ELF-1 (cell line): ENCODE results near the gene STK17B.

ENCODE experiments used
- DNase-seq: peaks from one replicate; pipeline ENCODE4 v3.0.0-alpha.2; 2016; ENCODE audit warnings: low read depth, low spot score

Gene STK17B

DNA sequence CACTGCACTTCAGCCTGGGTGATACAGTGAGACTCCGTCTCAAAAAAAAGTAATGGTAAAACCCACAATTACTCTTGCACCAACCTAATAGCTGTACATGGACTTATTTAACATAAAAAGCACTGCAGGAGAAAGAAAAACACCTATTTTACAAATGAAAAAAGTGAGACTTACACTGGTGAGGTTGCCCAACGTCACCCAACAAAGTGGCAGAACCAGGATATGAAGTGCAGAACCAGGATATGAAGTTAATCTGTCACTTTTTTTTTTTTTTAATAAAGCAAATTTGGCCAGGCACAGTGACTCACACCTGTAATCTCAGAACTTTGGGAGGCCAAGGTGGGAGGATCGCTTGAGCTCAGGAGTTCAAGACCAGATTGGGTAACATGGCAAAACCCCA, 13.5 kb upstream of the STK17B start:
- no peak for DNase-seq

DNA sequence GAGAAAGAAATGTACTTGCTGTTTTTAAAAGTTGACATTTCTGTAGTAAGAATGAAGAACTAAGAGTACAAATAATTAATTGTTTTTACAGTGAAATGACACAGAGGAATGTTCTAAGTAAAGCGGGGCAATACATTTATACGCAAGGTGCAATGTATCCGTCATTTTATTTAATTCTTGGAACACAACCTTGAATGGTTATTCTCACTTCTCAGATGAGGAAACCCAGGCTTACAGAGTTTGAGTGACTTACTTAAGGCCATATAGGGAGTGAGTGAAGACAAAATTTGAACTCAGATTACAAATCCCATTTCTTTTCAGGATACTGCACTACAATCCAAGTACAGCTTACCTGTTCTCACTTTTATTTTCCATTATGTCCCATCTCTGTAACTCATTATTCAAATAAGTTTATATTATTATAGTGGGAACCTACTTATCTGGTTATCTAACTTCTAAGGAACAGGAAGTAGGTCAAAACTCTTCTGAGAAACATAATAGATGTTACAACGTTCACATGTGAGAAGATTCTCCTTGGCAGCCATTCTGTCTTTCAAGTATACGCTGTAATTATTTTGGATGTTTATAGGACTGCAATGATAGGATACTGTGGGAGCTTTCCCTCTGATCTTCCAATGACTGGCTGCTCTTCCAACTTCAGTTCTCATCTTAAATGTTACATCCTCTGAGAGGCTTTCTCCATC, 12.3 kb upstream of the STK17B start:
- no peak for DNase-seq

DNA sequence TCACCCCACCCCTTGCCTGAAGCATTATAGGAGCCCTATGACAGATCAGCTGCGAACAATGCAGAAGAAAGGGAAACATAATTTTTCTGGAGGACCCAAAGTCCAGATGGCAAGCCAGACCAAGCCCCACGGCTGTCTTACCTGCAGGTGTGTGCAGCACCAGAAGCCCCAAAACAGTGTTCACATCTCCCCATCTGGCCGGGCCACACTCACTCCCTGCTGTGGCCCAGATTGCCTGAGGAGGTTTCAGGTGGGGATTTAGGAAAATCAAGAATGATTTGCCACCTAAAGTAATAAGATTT, 11.7 kb upstream of the STK17B start:
- DNase-seq = no peak

DNA sequence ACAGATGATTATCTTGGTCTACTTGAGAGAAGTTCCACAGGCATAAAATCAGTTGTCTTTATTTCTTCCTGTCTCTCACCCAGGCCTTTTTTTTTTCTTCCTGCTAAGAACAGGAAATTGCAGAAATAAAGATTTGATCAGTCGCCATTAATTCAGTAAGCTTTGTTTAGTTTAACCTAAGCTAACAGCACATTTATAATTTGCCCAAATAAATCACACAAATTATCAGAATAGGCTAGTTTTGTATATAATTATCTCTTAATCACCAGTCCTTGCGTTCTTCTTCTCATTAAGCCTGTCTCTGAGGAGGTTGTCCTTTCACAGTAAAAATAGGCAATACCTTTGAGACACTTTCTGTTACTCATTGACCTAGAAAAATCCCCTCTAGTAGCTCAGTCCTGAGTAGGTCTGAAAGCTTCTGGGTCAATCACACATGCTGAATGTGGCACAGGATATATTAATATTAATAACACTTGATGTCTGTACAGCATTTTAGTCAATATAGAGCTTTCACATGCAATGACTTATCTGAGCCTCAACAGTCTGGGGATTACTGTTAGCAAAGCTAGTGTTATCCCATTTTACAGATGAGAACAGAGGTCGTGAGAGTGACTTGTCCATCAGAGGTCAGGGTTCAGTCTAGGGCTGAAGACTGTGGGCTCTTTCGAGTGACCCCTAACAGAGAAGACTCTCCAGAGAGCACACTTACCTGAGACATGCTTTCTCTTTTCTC, 11.2 kb upstream of the STK17B start:
- DNase-seq = no peak

DNA sequence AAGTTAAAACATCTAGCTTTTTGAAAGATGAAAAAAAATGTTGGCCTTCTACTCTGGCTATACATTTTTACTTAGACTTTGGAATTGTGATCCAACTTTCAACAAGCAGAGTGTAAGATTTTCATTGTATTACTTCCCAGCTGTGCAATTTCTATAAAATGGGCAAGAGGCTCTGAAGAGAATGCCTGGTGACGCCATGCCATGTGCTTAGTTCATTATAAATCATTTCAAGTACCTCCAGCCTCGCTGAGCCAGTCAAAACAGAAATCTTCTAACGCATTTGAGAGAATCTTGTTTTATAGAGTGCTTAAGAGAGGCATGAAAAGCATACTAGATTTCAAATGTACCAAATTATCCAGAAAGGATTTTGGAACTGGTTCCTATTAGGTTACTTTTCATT, 10.1 kb upstream of the STK17B start:
- DNase-seq = no peak

DNA sequence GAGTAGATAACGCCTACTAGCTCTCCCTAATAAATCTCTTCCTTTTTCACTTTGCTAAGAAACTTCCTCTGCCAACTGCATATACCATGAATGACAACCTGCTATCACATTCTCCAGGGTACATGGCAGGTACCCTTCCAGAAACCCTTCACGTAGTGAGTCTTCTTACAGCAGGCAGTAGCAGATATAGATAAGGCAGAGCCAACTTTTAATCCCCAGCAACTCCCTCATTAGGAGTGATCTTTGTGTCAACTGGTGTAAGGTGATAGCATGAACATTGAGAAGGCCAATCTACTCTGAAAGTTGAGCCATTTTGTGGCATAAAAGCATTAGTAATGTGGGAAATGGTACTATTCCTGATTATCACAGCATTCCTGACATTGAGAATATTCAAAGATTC, 5.7 kb upstream of the STK17B start:
- no peak for DNase-seq

DNA sequence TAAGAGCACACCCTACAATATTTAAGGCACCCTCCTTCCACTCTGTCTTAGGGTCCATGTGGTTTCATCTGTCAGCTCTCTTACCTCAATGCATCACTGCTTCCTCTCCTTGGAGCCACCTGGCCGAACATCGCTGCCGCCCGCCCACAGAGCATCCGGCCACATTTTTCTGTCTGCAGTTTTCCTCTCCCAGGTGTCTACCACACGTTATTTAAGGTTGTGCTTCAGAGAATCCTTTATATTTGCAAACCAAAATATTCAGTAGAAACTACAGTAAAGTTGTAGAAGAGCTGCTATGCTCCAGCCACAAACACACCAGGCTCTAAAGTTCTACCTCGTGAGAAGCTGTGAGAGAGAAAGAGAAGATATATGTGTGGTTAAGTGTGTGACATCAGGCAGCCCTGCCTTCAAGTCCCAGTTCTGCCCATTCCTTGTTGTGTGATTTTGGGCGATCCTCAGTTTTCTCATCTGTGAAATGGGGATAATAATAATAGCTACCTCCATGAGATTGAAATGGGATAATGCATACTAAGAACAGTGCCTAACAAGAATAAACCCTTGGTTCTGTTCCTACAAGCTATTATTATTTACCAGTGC, 4.9 kb upstream of the STK17B start:
- no peak for DNase-seq

DNA sequence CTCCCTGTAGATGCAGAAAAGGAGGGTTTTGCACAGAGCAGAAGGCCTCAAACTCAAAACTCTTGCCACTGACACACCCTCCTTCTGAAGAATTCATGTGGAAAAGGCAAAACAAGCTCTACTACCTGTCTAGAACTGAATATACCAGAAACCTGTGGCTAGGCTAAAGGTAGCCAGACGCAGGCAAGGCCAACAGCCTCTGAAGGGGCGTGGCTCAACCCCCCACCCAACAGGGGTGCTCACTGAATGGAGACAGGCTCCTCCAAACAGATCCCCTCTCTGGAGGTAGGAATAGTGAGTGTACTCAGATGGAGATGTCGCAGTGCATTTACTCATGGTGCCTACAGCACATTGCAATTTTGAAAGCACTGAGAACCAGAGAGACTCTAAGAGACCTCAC, 3.0 kb upstream of the STK17B start:
- DNase-seq = no peak

DNA sequence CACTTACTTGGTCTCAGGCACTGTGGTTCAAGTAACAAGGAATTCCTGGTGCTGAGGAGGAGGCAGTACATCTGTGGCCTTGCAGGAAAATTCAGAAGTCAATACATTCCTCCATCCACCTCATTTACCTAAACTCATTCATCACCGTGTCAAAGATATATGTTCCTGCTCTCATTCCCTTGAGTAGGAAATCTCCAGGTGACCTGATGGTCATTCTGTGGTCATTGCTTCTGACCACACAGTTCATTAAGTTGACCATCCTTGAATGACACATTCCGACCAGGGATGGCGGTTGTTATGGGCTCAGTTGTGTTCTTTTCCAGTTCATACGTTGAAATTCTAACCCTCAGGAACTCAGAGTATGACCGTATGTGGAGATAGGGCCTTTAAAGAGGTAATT, 2.1 kb upstream of the STK17B start:
- DNase-seq = no peak

DNA sequence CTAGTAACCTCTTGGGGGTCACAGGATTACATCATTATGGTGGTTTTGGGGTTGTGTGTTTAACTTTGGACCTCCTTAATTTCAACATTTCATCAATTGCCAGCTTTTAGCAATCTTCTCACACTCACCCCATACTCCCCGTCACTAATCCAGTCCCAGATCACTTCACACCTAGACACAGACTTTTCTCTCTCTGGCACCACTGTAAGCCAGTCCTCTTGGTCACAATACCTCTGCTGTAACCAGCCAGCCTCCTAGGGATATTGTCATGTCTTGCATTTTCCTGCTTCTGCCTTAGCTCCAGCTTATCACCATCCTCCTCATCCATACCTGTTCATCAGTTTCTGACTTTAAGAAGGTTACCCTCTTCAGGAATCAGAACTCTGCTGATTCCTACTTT, 1.6 kb upstream of the STK17B start:
- no peak for DNase-seq

DNA sequence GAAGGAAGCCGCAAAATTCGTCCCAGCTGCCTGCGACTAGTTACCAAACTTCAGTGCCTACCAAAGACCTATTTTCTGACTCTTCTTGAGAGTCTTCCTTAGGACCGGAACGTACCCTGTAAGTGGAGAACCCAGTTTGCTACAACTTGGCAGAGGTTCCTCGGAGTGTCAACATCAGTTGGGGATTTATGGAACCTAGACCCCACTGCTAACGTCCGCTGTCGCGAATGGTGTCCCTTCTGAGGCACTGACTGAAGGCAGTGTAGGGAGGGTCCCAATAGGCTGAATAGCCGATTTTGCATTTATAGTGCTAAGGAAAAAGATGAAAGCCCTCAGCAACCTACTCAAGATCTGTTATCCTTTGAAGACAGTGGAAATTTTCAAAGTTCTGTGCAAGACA, 568 bp upstream of the STK17B start:
- DNase-seq = peak; percentile 27

DNA sequence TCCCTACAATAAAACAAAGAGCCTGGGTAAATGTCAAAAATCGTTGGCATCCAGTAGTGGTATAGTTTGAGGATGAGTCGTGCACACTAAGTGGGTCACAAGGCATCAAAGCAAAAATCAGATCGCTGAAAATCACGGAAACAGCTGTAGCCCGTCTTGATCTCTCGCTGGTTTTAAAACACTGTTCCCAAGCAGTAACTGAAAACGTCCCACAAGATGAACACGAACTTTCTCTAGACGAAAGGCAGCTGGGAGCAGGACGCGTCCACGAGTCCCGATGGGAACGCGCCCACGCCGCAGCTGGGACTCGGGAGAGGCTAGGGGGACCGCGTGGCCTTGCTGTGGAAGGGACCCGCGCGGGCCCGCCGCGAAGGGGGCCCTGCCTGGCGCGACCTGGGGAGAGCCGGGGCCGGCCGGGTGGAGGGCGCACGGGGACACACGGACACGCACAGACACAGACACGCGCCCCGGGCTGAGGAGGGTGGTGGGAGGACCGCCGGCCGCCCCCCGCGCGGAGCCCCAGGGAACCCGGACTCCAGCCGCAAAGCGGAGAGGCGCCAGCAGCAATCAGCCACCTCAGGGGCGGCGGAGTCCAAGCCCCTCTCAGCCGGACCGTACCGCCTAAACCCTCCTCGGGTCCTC, 651 bp downstream of the STK17B start:
- DNase-seq = peak; percentile 41

DNA sequence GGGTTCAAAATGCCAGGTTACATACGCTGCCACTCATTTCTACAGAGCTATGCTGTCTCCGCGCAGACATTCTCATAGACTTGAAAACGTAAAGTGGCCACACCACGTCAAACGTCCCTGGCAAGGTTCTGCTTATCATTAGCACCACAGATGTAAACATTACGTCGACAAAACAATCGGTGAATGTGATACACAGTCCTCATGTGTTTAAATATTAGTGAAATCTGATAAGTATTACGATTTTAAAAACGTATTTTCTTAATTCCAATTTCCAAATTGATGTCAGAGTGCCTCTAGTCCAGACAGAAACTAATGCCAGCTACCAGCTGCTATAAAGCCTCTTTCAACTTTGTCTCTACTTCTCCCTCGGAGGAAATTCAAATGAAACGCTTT, 1.2 kb downstream of the STK17B start:
- DNase-seq = peak; percentile 28

DNA sequence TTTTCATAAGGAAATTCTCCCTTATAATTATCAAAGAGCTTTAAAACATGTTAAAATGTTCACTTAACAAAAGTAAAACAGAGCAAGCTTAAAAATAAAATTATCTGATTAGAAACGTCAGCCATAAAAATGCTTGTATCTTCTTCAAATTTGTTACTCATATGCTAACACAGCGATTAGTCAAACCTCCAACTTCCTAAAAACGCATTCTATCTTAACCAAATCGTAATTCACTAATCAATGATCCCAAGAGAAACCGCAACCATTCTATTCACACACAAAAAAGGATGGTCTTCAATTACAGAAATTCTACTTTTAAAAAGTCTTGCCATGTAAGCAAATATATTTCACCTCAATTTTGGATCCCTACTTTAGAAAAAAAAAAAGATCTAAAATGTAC, 1.9 kb downstream of the STK17B start:
- no peak for DNase-seq

DNA sequence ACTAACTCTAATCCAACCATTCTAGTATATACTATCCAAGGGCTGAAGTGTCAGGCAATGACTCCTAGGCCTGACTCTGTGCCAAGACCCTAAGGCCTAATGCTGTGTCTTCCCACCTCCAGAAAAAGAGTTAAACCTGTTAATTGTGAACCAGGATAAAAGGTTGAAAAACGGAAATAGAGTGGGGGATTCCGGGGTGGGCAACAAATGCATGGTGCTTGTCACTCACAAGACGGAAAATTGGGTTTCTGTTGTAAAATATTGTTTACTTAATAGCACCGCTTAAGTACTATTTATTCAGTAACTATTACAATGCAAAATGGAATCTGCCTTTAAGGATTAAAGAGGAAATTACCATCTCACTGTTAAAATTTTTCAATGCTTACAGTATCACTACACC, 3.2 kb downstream of the STK17B start:
- DNase-seq = no peak

DNA sequence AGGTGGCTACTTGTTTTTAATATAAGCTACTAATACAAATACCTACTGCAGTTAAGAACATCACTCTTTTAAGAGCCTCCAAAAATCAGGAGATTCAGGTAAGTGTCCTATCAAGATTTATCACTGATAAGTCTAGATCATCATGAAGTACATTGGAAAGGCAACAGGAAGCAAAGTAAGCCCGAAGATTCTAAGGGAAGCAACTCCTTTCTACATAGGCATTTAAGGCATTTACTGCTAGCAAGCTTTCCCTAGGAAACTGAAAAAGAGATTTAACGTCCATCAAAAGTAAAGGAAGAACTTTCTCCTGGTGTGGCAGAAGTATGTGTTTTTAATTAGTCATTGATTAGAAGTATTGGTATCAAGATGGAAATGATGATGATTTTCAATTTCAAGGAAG, 3.7 kb downstream of the STK17B start:
- no peak for DNase-seq

DNA sequence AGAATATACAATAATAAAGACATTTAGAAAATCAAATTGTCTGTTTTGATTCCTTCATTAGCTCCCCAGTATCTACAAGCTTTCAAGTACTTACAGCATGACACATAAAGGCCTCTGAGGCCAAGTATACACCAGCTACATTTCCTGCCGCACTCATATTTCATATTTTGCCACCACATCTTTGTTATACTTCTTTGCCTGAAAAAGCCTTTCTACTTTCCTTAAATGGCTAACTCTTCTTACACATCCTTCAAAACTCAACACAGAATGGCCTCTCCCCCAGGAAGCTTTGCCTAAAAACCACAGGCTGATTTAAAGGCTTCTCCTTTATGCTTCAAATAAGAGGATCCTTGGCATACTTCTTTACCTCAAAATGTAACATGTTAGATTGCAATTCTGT, 4.5 kb downstream of the STK17B start:
- DNase-seq = no peak

DNA sequence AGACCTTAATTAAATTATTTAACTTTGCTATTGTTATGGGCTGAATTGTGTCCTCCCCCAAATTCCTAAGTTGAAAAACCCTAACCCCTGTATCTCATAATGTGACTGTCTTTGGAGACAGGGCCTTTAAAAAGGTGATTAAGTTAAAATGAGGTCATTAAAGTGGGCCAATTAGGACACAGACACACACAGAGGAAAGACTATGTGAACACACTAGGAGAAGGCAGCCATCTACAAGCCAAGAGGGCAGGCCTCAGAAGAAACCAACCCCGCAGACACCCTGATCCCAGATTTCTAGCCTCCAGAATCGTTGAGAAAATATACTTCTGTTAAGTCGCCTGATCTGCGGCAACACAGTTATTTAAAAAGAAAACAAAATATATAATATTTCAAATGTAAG, 6.4 kb downstream of the STK17B start:
- no peak for DNase-seq

DNA sequence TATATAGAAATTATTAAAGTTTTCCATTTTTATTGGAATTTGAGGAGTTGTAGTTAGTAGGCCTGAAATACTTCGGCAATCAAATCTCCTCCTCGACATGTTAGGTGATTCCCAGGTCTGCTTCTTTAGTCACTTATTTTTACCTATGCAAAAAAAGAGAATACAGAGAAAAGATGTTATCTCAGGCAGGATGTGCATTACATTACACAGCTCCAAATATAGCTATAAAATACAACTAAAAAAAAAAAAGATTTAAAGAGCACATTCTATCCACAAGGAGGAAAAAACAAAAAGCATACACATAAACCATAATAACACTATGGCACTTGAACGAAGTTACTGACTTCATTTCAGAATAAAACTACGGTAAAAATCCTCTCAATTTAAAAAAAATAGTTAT, 8.1 kb downstream of the STK17B start:
- no peak for DNase-seq

DNA sequence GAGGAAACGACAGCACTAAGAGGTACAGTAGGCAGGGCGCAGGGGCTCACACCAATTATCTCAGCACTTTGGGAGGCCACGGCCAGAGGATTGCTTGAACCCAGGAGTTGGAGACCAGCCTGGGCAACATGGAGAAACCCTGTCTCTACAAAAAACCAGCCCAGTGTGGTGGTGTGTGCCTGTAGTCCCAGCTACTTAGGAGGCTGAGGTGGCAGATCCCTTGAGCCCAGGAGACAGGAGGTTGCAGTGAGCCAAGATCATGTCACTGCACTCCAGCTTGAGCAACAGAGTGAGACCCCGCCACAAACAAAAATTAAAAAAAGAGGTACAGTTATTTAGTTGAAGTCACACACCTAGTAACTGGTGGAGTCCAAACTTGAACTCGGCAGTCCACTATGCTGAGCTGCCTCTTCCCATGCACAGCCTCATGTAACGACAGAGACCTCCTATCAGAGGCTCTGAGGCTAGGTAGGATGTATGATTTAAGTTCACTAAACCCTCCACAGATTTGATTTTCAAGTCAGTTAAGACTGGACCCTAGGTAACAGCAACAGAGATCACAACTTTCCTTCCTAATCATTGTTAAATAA, 8.7 kb downstream of the STK17B start:
- no peak for DNase-seq

DNA sequence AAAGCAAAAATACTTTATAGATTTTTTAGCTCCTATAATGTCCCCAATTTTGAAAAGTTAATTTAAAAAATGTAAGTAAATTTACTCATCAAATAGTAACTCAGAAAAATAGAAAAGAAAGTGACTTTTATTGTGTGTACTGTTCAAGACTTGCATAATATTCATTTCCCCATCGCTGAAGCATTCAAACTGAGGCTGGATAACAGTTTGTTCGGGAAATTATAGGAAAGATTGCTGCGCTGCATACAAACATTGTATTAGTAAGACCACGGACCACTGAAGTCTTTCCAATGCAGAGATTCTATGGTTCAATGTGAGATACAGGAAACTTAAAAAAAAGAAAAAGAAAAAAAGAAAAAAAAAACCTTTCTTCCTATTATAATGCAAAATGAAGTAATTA, 10.4 kb downstream of the STK17B start:
- no peak for DNase-seq

DNA sequence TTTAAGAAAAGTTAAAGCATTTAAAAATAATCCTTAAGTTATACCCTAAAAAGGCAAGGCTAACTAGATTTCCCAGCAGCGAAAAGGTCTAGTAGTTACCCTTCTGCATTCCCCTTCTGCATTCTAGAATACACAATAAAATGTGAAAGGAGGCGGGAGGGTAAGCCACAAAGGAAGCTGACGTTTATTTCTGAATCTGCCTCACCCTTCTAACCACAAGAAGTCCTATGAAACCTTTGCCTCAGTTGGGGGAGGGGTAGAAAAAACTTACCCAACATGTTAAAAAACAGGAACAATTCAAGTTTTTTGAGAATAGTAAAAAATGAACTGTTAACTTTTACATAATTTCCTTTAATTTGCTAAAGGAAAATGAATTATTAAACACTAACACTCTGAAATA, 11.3 kb downstream of the STK17B start:
- peak; percentile 62 for DNase-seq
